ENCODE results near the gene SNCA. TPM values are rescaled to one million over a fixed set of nuclear protein-coding genes. Genes with fewer than 3 reads are reported as not detected.

The SNCA gene
- total RNA-seq, 2 experiments from 2014 or later: 11.6 to 12.2 TPM

DNA sequence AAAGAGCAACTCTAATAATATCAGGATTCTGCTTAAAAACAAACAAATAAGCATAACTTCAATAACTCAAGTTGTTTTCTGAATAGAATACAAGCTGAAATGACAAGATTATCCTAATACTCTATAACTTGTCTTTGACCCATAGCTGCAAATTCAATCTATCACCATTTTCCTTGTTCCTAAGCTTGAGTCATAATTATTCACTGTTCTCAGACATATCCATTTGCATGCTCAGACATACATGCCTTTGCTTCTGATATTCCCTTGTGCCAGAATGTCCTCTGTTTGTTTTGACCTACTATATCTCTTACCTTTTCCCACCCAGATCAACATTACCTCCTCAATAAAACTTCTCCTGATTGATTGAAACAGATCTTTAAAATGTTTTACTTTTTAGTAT, 109.7 kb downstream of the SNCA start:
- H3K4me3 Mint-ChIP-seq: no peak overlapping the region
- H3K36me3 Mint-ChIP-seq (ENCODE audit: low read depth): no peaks in the 10 kb centered on the region
- no peaks in the 10 kb centered on the region for H3K9me3 Mint-ChIP-seq
- ChIA-PET CTCF (no interaction called here), POLR2A (no interaction called here)
- H3K27me3 Mint-ChIP-seq: peaks cover 3% of the 10 kb centered on the region
- H3K4me1 Mint-ChIP-seq: no peaks in the 10 kb centered on the region
- no peak overlapping the region for H3K27ac Mint-ChIP-seq
- no peak for DNase-seq

GRCh38 chr4:89725268-89725667, 111.7 kb downstream of the SNCA start:
- no peaks in the 10 kb centered on the region for H3K9me3 Mint-ChIP-seq
- H3K27ac Mint-ChIP-seq: no peak overlapping the region
- no peaks in the 10 kb centered on the region for H3K36me3 Mint-ChIP-seq (ENCODE audit: low read depth)
- H3K4me1 Mint-ChIP-seq: no peaks in the 10 kb centered on the region
- ChIA-PET POLR2A (no interaction called here), CTCF (no interaction called here)
- no peak for DNase-seq
- peaks cover 3% of the 10 kb centered on the region for H3K27me3 Mint-ChIP-seq
- no peak overlapping the region for H3K4me3 Mint-ChIP-seq

GRCh38 chr4:89724716-89725115, 112.2 kb downstream of the SNCA start:
- H3K36me3 Mint-ChIP-seq (ENCODE audit: low read depth): no peaks in the 10 kb centered on the region
- no peak for DNase-seq
- peaks cover 3% of the 10 kb centered on the region for H3K27me3 Mint-ChIP-seq
- ChIA-PET CTCF (no interaction called here), POLR2A (no interaction called here)
- H3K27ac Mint-ChIP-seq: no peak overlapping the region
- H3K9me3 Mint-ChIP-seq: no peaks in the 10 kb centered on the region
- no peak overlapping the region for H3K4me3 Mint-ChIP-seq
- no peaks in the 10 kb centered on the region for H3K4me1 Mint-ChIP-seq

- H3K4me1 Mint-ChIP-seq: no peaks in the 10 kb centered on the region
- ChIA-PET CTCF (no interaction called here), POLR2A (no interaction called here)
- no peaks in the 10 kb centered on the region for H3K36me3 Mint-ChIP-seq (ENCODE audit: low read depth)
- no peak for DNase-seq
- no peaks in the 10 kb centered on the region for H3K9me3 Mint-ChIP-seq
- H3K27ac Mint-ChIP-seq: no peak overlapping the region
- H3K4me3 Mint-ChIP-seq: no peak overlapping the region
- peaks cover 3% of the 10 kb centered on the region for H3K27me3 Mint-ChIP-seq
Measured at GRCh38 chr4:89723096-89723495, 113.9 kb downstream of the SNCA start.

- DNase-seq: no peak
- CTCF ChIA-PET: no interaction called here
- Mint-ChIP-seq H3K27me3 (peaks cover 5% of the 10 kb centered on the region), H3K4me3 (no peak overlapping the region), H3K27ac (no peak overlapping the region), H3K36me3 (ENCODE audit: low read depth) (no peaks in the 10 kb centered on the region), H3K9me3 (no peaks in the 10 kb centered on the region), H3K4me1 (no peaks in the 10 kb centered on the region)
- POLR2A ChIA-PET: no interaction called here
Measured at GRCh38 chr4:89722517-89722916, 114.4 kb downstream of the SNCA start.

DNA sequence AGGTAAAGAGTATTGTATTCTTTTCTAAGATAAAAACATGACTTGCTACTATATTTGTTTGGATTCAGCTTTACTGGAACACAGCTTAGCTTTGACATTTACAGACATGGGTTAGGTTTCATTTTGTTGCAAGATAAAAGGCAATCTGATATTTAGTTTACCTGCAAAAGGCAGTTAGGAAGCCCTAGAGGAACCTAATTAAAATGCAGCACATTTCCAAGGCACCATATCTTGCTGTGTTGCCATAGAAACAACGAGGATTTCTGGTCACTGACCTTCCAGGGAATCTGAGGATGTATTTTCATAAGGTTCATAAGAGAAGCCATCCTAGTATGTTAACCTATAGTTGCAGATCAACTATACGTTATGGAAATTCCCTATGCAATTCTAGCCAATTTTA, 116.0 kb downstream of the SNCA start:
- Mint-ChIP-seq H3K4me1 (no peaks in the 10 kb centered on the region), H3K4me3 (no peak overlapping the region), H3K36me3 (ENCODE audit: low read depth) (no peaks in the 10 kb centered on the region), H3K27me3 (peaks cover 5% of the 10 kb centered on the region), H3K27ac (no peak overlapping the region), H3K9me3 (no peaks in the 10 kb centered on the region)
- ChIA-PET POLR2A (no interaction called here), CTCF (no interaction called here)
- DNase-seq: no peak

DNA sequence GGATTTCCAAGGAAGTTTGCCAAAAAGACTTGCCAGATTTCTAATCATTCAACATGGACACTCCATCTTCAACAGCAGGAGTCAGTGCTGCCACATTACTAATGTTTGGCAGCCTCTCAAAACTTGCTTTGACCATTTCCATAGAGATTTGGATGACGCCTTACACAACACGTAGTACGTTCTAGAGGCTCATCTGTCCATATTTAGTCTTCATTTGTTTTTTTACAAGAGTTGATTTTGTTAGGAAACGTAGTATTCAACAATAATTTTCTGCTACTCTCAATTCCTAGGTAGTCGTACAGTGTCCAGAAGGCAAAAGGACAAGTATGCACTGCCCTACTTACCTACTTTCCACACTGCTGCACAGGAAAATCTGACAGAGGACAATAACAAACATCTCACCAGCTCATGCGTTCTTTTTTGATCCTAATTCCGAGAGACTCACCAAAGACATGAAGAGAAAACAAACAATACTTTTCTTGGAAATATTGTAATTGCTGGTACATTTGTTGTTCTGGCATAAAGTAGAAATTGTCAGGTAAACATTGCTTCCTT, 117.3 kb downstream of the SNCA start:
- Mint-ChIP-seq H3K9me3 (no peaks in the 10 kb centered on the region), H3K36me3 (ENCODE audit: low read depth) (no peaks in the 10 kb centered on the region), H3K27ac (no peak overlapping the region), H3K4me3 (no peak overlapping the region), H3K4me1 (no peaks in the 10 kb centered on the region), H3K27me3 (peaks cover 5% of the 10 kb centered on the region)
- ChIA-PET POLR2A (no interaction called here), CTCF (no interaction called here)
- no peak for DNase-seq

DNA sequence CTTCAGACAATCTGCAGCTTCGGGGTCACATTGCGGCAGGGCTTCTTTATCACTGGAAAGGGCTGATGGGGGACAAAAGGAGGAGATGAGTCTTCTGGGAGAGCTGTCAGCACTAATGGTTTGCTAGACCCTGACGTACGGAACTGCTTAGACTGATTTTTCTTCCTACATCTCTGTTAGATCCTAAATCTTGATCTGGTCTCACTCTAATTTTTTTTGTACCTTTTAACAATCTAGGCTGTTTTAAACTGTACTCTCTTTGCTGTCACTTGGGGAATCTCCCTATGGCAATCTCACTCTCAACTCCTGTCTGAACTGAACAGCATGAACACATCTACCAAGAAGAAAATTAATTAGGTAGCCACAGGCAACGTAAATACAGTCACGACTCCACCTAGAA, 120.1 kb downstream of the SNCA start:
- POLR2A ChIA-PET: no interaction called here
- no peak for DNase-seq
- Mint-ChIP-seq H3K9me3 (no peaks in the 10 kb centered on the region), H3K4me1 (no peaks in the 10 kb centered on the region), H3K27ac (no peak overlapping the region), H3K36me3 (ENCODE audit: low read depth) (no peaks in the 10 kb centered on the region), H3K4me3 (no peak overlapping the region), H3K27me3 (peaks cover 9% of the 10 kb centered on the region)
- CTCF ChIA-PET: no interaction called here

DNA sequence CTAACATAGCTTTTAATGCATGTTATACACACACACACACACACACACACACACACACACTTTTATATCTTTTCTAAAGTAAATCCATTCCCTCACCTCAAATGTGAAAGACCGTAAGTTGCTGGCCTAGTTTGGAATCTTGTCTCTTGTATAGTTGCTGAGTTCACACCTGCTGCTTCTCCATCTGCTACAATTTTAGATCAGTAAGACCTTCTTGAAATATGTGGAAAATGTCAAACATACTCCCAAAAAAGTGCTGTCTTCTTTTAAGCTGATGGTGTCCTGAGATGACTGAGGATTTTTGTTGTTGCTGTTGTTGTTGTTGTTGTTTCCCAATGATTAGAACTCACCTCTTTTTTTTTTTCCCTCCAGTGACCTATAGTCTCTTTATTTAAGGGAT, 121.3 kb downstream of the SNCA start:
- POLR2A ChIA-PET: no interaction called here
- Mint-ChIP-seq H3K27me3 (peaks cover 9% of the 10 kb centered on the region), H3K4me1 (no peaks in the 10 kb centered on the region), H3K4me3 (no peak overlapping the region), H3K36me3 (ENCODE audit: low read depth) (no peaks in the 10 kb centered on the region), H3K9me3 (no peaks in the 10 kb centered on the region), H3K27ac (no peak overlapping the region)
- CTCF ChIA-PET: no interaction called here
- DNase-seq: no peak

GRCh38 chr4:89712827-89713226, 124.1 kb downstream of the SNCA start:
- Mint-ChIP-seq H3K36me3 (ENCODE audit: low read depth) (no peaks in the 10 kb centered on the region), H3K4me1 (no peaks in the 10 kb centered on the region), H3K27ac (no peak overlapping the region), H3K27me3 (peaks cover 9% of the 10 kb centered on the region), H3K4me3 (no peak overlapping the region), H3K9me3 (no peaks in the 10 kb centered on the region)
- POLR2A ChIA-PET: no interaction called here
- CTCF ChIA-PET: no interaction called here
- DNase-seq: no peak

- POLR2A ChIA-PET: no interaction called here
- H3K9me3 Mint-ChIP-seq: no peaks in the 10 kb centered on the region
- no peak overlapping the region for H3K4me3 Mint-ChIP-seq
- no peak for DNase-seq
- CTCF ChIA-PET: interaction anchor here (0.6 kb wide), 1 partner anchor 338 kb away, joined by 3 read pairs; no protein-coding TSS in a partner anchor
- no peak overlapping the region for H3K27ac Mint-ChIP-seq
- no peaks in the 10 kb centered on the region for H3K36me3 Mint-ChIP-seq (ENCODE audit: low read depth)
- H3K4me1 Mint-ChIP-seq: no peaks in the 10 kb centered on the region
- peaks cover 7% of the 10 kb centered on the region for H3K27me3 Mint-ChIP-seq
Measured at GRCh38 chr4:89712141-89712540, 124.8 kb downstream of the SNCA start.

GRCh38 chr4:89708903-89709421, 128.0 kb downstream of the SNCA start:
- no peaks in the 10 kb centered on the region for H3K36me3 Mint-ChIP-seq (ENCODE audit: low read depth)
- ChIA-PET CTCF (interaction anchor here (0.9 kb wide), 1 partner anchor 14 kb away, joined by 4 read pairs; no protein-coding TSS in a partner anchor), POLR2A (no interaction called here)
- DNase-seq: no peak
- H3K27ac Mint-ChIP-seq: no peak overlapping the region
- no peak overlapping the region for H3K4me3 Mint-ChIP-seq
- H3K4me1 Mint-ChIP-seq: no peaks in the 10 kb centered on the region
- H3K27me3 Mint-ChIP-seq: peaks cover 10% of the 10 kb centered on the region
- no peaks in the 10 kb centered on the region for H3K9me3 Mint-ChIP-seq

- ChIA-PET POLR2A (no interaction called here), CTCF (interaction anchor here (1.4 kb wide), 1 partner anchor 11 kb away, joined by 3 read pairs; no protein-coding TSS in a partner anchor)
- peaks cover 7% of the 10 kb centered on the region for H3K27me3 Mint-ChIP-seq
- no peak for DNase-seq
- no peaks in the 10 kb centered on the region for H3K36me3 Mint-ChIP-seq (ENCODE audit: low read depth)
- no peaks in the 10 kb centered on the region for H3K4me1 Mint-ChIP-seq
- no peak overlapping the region for H3K4me3 Mint-ChIP-seq
- no peak overlapping the region for H3K27ac Mint-ChIP-seq
- H3K9me3 Mint-ChIP-seq: no peaks in the 10 kb centered on the region
Measured at GRCh38 chr4:89707467-89707866, 129.5 kb downstream of the SNCA start.

GRCh38 chr4:89704651-89705395, 132.1 kb downstream of the SNCA start:
- no peak for DNase-seq
- H3K4me3 Mint-ChIP-seq: no peak overlapping the region
- CTCF ChIA-PET: no interaction called here
- H3K27ac Mint-ChIP-seq: no peak overlapping the region
- no peaks in the 10 kb centered on the region for H3K4me1 Mint-ChIP-seq
- POLR2A ChIA-PET: no interaction called here
- no peaks in the 10 kb centered on the region for H3K9me3 Mint-ChIP-seq
- H3K36me3 Mint-ChIP-seq (ENCODE audit: low read depth): no peaks in the 10 kb centered on the region
- H3K27me3 Mint-ChIP-seq: peaks cover 6% of the 10 kb centered on the region
